Aorta (tissue), 5 donors: ENCODE data around the gene GBP5. TPM values are rescaled to one million over a fixed set of nuclear protein-coding genes. Genes with fewer than 3 reads are reported as not detected.
"Not testable (repeated sequence)": the region's sequence is repeated elsewhere in the genome, so short reads cannot be mapped to it uniquely, and the experiment has no call there.

ENCODE experiments used
- ATAC-seq: fragments of 200-7000 bp; cut with Tn5 transposase; one replicate; pipeline ENCODE4 v1.9.1; 2022; ENCODE audit warnings: moderate library complexity; ENCODE audit not compliant: low FRiP score
- DNase-seq, 2 donors: peaks; one replicate each; pipeline ENCODE4 v3.0.0-alpha.2; 2020
- H3K27ac ChIP-seq, 2 donors: one replicate each; pipeline ENCODE4 v1.5.1; 2013; ENCODE audit warnings: low read length in 2 of 2, mild to moderate bottlenecking in 2 of 2, moderate library complexity in 2 of 2, control low read depth in 1 of 2, inconsistent platforms in 1 of 2, low read depth in 1 of 2
- H3K27me3 ChIP-seq, 2 donors: one replicate each; pipeline ENCODE4 v1.6.1; 2013; ENCODE audit warnings: control low read depth in 1 of 2, low read length in 1 of 2, mild to moderate bottlenecking in 1 of 2, moderate library complexity in 1 of 2; ENCODE audit not compliant: insufficient read depth in 2 of 2, control insufficient read depth in 1 of 2
- H3K36me3 ChIP-seq, 2 donors: one replicate each; pipeline ENCODE4 v1.6.1; 2013; ENCODE audit warnings: control low read depth in 1 of 2, low read length in 1 of 2, mild to moderate bottlenecking in 1 of 2; ENCODE audit not compliant: insufficient read depth in 2 of 2, control insufficient read depth in 1 of 2
- H3K4me1 ChIP-seq, 2 donors: one replicate each; pipeline ENCODE4 v1.6.1; 2013; ENCODE audit warnings: low read length in 2 of 2, control low read depth in 1 of 2, mild to moderate bottlenecking in 1 of 2, moderate library complexity in 1 of 2; ENCODE audit not compliant: insufficient read depth in 2 of 2, control insufficient read depth in 1 of 2
- H3K4me3 ChIP-seq, 2 donors: one replicate each; pipeline ENCODE4 v1.5.1; 2013; ENCODE audit warnings: low read length in 2 of 2, control low read depth in 1 of 2, mild to moderate bottlenecking in 1 of 2
- H3K9me3 ChIP-seq: one replicate; pipeline ENCODE4 v1.6.1; 2013; ENCODE audit warnings: mild to moderate bottlenecking, low read length; ENCODE audit not compliant: control insufficient read depth
- WGBS, 2 donors: extraction: QIAGEN DNeasy Blood & Tissue Kit; methylation state at CpG; one replicate each; pipeline ENCODE4 v1.1.7; 2013; 5-methylcytosine and 5-hydroxymethylcytosine counted together
- intact Hi-C, 2 donors: fragments of 100-400 bp; cut with DNase I; formaldehyde crosslinking; loops; one replicate each; pipeline versions ENCODE4 v1.14.2 to v1.15.0; 2022
- long read RNA-seq, 2 donors: library from polyadenylated mRNA; unstranded; transcript quantifications; one replicate each; pipeline ENCODE4 v2.0.0, GENCODE V29; 2020 to 2021
- polyA plus RNA-seq, 2 donors: library from polyadenylated mRNA; stranded (reverse); fragments of 200-250 nt; gene quantifications; one replicate each; pipeline ENCODE4 v1.2.3, GENCODE V29; 2013
- total RNA-seq, 2 donors: library from RNA; stranded (reverse); fragmentation: NEBNext Ultra II Directional; extraction: Animal tissue kit (Norgen Biotek cat#: 25700); gene quantifications; one replicate each; pipeline ENCODE4 v1.2.1, GENCODE V29; 2021
- donor health status: healthy with polysubstance abuse.
- donor health status: Bipolar disorder and iron deficiency.
- donor health status: DM: no; HTN: no; CAD: no.
- donor health status: DM: no; HTN: no; CAD: no.
- donor health status: DM: yes; HTN: yes; CAD: no.

GBP5 gene
- total RNA-seq (1 to 10 TPM; 3.7 to 7.9 TPM), polyA plus RNA-seq (1 to 10 TPM in 1 of 2 donors, under 1 TPM in 1; 0.20 to 1.0 TPM)
- long read RNA-seq, donor 1, partial matches to known transcripts = 4 of 6 reads
- long read RNA-seq, donor 1, other reads (novel, unspliced or antisense) = 2 of 6 reads
- long read RNA-seq, donor 2, partial matches to known transcripts = 0 of 1 reads
- long read RNA-seq, donor 2, other reads (novel, unspliced or antisense) = 1 of 1 reads

- not testable (repeated sequence) for H3K4me1 ChIP-seq, H3K4me3 ChIP-seq, ATAC-seq
Measured at GRCh38 chr1:89272269-89273041, at the start of gene GBP5. Gene GBP5 (minus strand): TSS chr1:89272860. CDS start chr1:89269555, 3,305 bp downstream.

GRCh38 chr1:89322402-89322801 lies 49.7 kb upstream of the GBP5 start:
- 4 to 10% methylated on average over 1 of the region's 1 CpG for WGBS, 2 donors
- no peaks in the 10 kb centered on the region for H3K4me1 ChIP-seq
- DNase-seq (no peak), ATAC-seq (no peak)
- H3K4me3 ChIP-seq = no peak overlapping the region
- H3K36me3 ChIP-seq = no peaks in the 10 kb centered on the region
- no peaks in the 10 kb centered on the region for H3K27me3 ChIP-seq
- intact Hi-C loops = no loop called here
- no peak overlapping the region for H3K27ac ChIP-seq
- H3K9me3 ChIP-seq = peaks cover 1% of the 10 kb centered on the region

More at GRCh38 chr1:89272269-89273041, at the start of gene GBP5:
- H3K27me3 ChIP-seq, H3K9me3 ChIP-seq, H3K36me3 ChIP-seq, intact Hi-C loops, H3K27ac ChIP-seq: not testable (repeated sequence)
- peak in 1 of 2 donors; percentile 57 for DNase-seq
- 91 to 92% methylated on average over 16 of the region's 16 CpGs for WGBS, 2 donors

GRCh38 chr1:89312572-89312971 lies 39.9 kb upstream of the GBP5 start:
- H3K27me3 ChIP-seq = no peaks in the 10 kb centered on the region
- ATAC-seq (no peak), DNase-seq (no peak)
- H3K4me3 ChIP-seq = no peak overlapping the region
- peaks cover 1 to 3% of the 10 kb centered on the region in 2 donors for H3K4me1 ChIP-seq
- no peak overlapping the region for H3K27ac ChIP-seq
- intact Hi-C loops = no loop called here
- H3K9me3 ChIP-seq = peaks cover 1% of the 10 kb centered on the region
- H3K36me3 ChIP-seq = no peaks in the 10 kb centered on the region

GRCh38 chr1:89311757-89312156 lies 39.1 kb upstream of the GBP5 start:
- H3K9me3 ChIP-seq = peaks cover 1% of the 10 kb centered on the region
- intact Hi-C loops = no loop called here
- H3K4me1 ChIP-seq = peaks cover 1 to 3% of the 10 kb centered on the region in 2 donors
- no peaks in the 10 kb centered on the region for H3K27me3 ChIP-seq
- no peak overlapping the region for H3K27ac ChIP-seq
- no peak overlapping the region for H3K4me3 ChIP-seq
- ATAC-seq = no peak
- H3K36me3 ChIP-seq = no peaks in the 10 kb centered on the region
- no peak for DNase-seq
- 45 to 53% methylated on average over 4 of the region's 4 CpGs for WGBS, 2 donors

- H3K4me1 ChIP-seq = peaks cover 1 to 3% of the 10 kb centered on the region in 2 donors
- intact Hi-C loops = no loop called here
- no peak overlapping the region for H3K4me3 ChIP-seq
- H3K27me3 ChIP-seq = no peaks in the 10 kb centered on the region
- no peak overlapping the region for H3K27ac ChIP-seq
- DNase-seq (no peak), ATAC-seq (no peak)
- H3K9me3 ChIP-seq = peaks cover 1% of the 10 kb centered on the region
- no peaks in the 10 kb centered on the region for H3K36me3 ChIP-seq
Measured at GRCh38 chr1:89310976-89311375, 38.3 kb upstream of the GBP5 start.

- WGBS, 2 donors = 60 to 62% methylated on average over 1 of the region's 1 CpG
- no peaks in the 10 kb centered on the region for H3K27me3 ChIP-seq
- intact Hi-C loops = no loop called here
- DNase-seq (no peak), ATAC-seq (peak; percentile 46)
- H3K4me1 ChIP-seq = peaks cover 1 to 3% of the 10 kb centered on the region in 2 donors
- H3K4me3 ChIP-seq = no peak overlapping the region
- H3K9me3 ChIP-seq = peaks cover 1% of the 10 kb centered on the region
- no peaks in the 10 kb centered on the region for H3K36me3 ChIP-seq
- H3K27ac ChIP-seq = no peak overlapping the region
Measured at GRCh38 chr1:89310505-89310904, 37.8 kb upstream of the GBP5 start.

GRCh38 chr1:89309828-89310227 lies 37.2 kb upstream of the GBP5 start:
- H3K4me1 ChIP-seq = peaks cover 1 to 3% of the 10 kb centered on the region in 2 donors
- no peaks in the 10 kb centered on the region for H3K27me3 ChIP-seq
- H3K36me3 ChIP-seq = no peaks in the 10 kb centered on the region
- peaks cover 1% of the 10 kb centered on the region for H3K9me3 ChIP-seq
- DNase-seq = no peak
- H3K27ac ChIP-seq = no peak overlapping the region
- 68 to 71% methylated on average over 1 of the region's 1 CpG for WGBS, 2 donors
- ATAC-seq = no peak
- intact Hi-C loops = no loop called here
- no peak overlapping the region for H3K4me3 ChIP-seq

- 72 to 75% methylated on average over 2 of the region's 2 CpGs for WGBS, 2 donors
- intact Hi-C loops = no loop called here
- H3K36me3 ChIP-seq = no peaks in the 10 kb centered on the region
Measured at GRCh38 chr1:89306273-89306672, 33.6 kb upstream of the GBP5 start.

GRCh38 chr1:89305493-89305892 lies 32.8 kb upstream of the GBP5 start:
- DNase-seq (no peak), ATAC-seq (no peak)
- no peaks in the 10 kb centered on the region for H3K27me3 ChIP-seq
- H3K27ac ChIP-seq = no peak overlapping the region
- peaks cover 1% of the 10 kb centered on the region for H3K9me3 ChIP-seq
- no peak overlapping the region for H3K4me3 ChIP-seq
- intact Hi-C loops = no loop called here
- H3K4me1 ChIP-seq = no peaks in the 10 kb centered on the region
- H3K36me3 ChIP-seq = no peaks in the 10 kb centered on the region
- 54 to 69% methylated on average over 2 of the region's 2 CpGs for WGBS, 2 donors

More at GRCh38 chr1:89306273-89306672, 33.6 kb upstream of the GBP5 start:
- DNase-seq = no peak
- Histone ChIP-seq H3K27me3 (no peaks in the 10 kb centered on the region), H3K9me3 (peaks cover 1% of the 10 kb centered on the region), H3K4me1 (peaks cover 1 to 3% of the 10 kb centered on the region in 2 donors), H3K27ac (no peak overlapping the region), H3K4me3 (no peak overlapping the region)
- no peak for ATAC-seq
